Glomerular visceral epithelial cell (primary cell): Measurements from ENCODE around the gene TMEM240.
"Not testable (repeated sequence)": the region's sequence is repeated elsewhere in the genome, so short reads cannot be mapped to it uniquely, and the experiment has no call there.

Experiments
- DNase-seq: peaks from one replicate; pipeline ENCODE4 v3.0.0-alpha.2; 2016; ENCODE audit errors: extremely low spot score

TMEM240 gene

GRCh38 chr1:1495461-1495975, 44.9 kb downstream of the TMEM240 start:
- DNase-seq, result not testable (repeated sequence)

GRCh38 chr1:1494311-1494710, 46.1 kb downstream of the TMEM240 start:
- DNase-seq, result not testable (repeated sequence)

- no peak for DNase-seq
Measured at GRCh38 chr1:1491601-1492000, 48.8 kb downstream of the TMEM240 start.

GRCh38 chr1:1490633-1491230, 49.7 kb downstream of the TMEM240 start:
- DNase-seq, result no peak

- DNase-seq, result no peak
Measured at GRCh38 chr1:1489861-1490260, 50.6 kb downstream of the TMEM240 start.

GRCh38 chr1:1489231-1489630, 51.2 kb downstream of the TMEM240 start:
- no peak for DNase-seq

GRCh38 chr1:1487701-1488100, 52.7 kb downstream of the TMEM240 start:
- no peak for DNase-seq

GRCh38 chr1:1485755-1486317, 54.6 kb downstream of the TMEM240 start:
- not testable (repeated sequence) for DNase-seq

- not testable (repeated sequence) for DNase-seq
Measured at GRCh38 chr1:1484976-1485750, 55.3 kb downstream of the TMEM240 start.
